NCI-H1436 (cell line): Measurements from ENCODE around the gene UROS.

Experiments
- DNase-seq: peaks from one replicate; lab custom pipeline; 2025; lab: John Stamatoyannopoulos, UW

The UROS gene

GRCh38 chr10:125836746-125837145, 13.7 kb upstream of the UROS start:
- no peak for DNase-seq

GRCh38 chr10:125828311-125828710, 5.3 kb upstream of the UROS start:
- DNase-seq = no peak

- DNase-seq = no peak
Measured at GRCh38 chr10:125827133-125827532, 4.1 kb upstream of the UROS start.

DNA sequence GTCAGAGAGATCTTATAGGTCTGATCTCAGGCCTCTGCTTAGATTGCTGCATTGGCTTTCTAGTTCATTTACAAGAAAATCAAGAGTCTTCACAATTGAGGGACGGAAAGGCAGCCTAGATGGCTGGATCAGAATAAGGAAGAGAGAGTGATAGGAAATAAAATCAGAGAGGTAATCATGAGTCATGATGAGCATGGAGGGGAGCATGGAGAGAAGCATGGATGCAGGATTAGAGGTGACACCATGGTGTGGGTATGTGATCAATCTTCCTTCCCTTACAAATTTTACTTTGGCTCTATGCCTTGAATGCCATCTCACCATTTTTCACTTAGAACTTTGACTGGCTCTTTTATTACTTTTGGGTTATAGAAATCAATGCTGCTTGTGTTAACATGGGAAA, 1.7 kb upstream of the UROS start:
- DNase-seq = no peak

DNA sequence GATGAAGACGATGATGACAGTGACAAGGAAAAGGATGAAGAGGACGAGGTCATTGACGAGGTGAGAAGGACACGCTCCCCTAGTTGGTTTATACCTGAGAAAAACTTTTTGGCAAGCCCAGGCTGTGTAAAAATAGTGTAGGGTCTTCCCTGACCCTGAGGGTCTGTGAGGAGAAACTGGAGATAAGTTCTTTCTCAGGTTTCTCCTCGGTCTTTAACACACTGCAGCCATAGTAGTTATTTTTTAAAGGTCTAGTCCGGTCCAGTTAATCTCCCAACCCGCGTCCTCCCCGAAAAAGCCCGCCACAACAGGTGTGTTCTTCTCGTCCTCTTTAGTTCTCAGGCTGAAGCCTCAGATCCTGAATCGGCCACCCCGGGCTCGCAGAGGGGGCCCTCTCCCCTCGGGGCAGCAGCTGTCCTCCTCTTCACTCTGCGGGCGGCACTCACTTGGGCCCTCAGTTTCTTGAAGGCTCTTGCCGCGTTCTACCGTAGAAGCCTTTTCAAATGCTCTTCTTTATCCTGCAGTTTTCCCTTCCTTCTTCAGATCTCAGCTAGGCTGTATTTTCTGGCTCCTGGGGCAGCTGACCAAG, 699 bp upstream of the UROS start:
- no peak for DNase-seq

GRCh38 chr10:125820701-125821100, 2.4 kb downstream of the UROS start:
- no peak for DNase-seq

GRCh38 chr10:125817337-125817946, 5.6 kb downstream of the UROS start:
- no peak for DNase-seq

- no peak for DNase-seq
Measured at GRCh38 chr10:125816548-125816947, 6.5 kb downstream of the UROS start.

- no peak for DNase-seq
Measured at GRCh38 chr10:125815764-125816163, 7.3 kb downstream of the UROS start.

- no peak for DNase-seq
Measured at GRCh38 chr10:125812128-125812750, 10.8 kb downstream of the UROS start.

GRCh38 chr10:125811251-125811650, 11.8 kb downstream of the UROS start:
- DNase-seq = no peak

DNA sequence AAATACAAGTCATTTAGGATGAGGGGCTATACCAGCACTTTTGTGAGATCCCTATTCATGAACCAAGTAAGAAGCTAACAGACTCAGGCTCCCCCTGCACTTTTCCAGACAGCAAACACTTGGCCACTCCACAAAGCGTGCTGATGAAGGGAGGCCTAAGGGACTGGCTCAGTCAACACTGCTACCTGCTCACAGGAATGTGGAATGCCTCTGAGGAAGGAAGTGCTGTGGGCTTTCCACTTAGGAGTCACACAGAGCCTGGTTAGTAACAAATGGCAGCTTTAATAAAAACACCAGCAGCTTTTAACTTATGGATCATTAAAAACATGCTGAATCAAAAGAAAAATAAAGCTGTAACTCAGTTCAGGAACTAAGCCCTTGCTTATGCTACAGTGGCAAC, 15.0 kb downstream of the UROS start:
- no peak for DNase-seq

GRCh38 chr10:125802739-125803138, 20.3 kb downstream of the UROS start:
- no peak for DNase-seq

DNA sequence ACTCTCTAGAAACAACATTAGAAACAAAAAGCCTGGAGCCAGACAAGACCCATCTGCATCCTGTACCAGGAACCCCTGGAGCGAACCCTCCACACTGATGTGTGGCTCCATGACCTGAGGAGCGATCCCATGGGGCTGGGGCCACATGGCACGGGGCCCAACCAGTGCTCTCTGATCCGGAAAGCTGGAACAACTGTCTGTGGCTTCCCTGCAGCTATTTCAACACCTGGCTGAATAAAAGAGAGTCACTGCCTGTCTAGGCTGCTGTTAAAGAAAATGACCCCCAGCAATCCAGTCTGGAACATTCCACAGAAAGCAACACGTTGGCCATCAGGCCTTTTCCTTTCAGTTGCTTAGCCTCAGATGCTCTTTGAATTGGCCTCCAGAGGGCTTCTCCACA, 20.9 kb downstream of the UROS start:
- no peak for DNase-seq

- DNase-seq = no peak
Measured at GRCh38 chr10:125801574-125801973, 21.5 kb downstream of the UROS start.

GRCh38 chr10:125799451-125800182, 23.4 kb downstream of the UROS start:
- no peak for DNase-seq

DNA sequence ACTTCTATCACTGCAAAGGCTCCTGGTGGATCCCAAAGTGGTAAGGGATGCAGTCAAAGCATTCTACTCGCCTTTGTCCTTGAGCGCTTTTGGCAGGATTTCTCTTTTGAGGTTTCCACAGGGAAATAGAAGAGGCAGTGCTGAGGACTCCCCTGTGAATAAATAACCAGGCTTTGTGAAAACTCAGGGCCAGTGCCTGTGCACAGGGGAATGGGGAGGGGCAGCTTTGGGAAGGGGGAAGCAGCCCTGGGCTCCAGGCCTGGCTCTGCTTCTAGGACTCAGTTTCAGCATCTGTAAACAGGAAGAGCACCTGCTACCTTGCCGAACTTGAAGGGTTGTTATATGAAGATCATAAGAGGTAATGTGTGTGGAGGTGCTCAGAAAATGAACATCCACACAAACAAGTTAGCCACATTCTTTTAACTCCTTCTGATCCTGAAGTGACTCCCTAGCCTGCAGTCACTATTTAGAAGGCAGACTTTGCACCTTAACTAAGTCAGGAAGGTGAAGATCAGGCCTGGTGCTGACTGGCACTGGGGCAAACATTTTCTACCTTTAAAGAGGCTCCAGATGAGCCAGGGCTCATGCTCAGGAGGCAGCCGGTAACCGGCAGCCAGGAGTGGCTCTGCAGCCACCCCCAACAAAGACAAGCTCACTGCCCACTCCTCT, 24.9 kb downstream of the UROS start:
- no peak for DNase-seq

DNA sequence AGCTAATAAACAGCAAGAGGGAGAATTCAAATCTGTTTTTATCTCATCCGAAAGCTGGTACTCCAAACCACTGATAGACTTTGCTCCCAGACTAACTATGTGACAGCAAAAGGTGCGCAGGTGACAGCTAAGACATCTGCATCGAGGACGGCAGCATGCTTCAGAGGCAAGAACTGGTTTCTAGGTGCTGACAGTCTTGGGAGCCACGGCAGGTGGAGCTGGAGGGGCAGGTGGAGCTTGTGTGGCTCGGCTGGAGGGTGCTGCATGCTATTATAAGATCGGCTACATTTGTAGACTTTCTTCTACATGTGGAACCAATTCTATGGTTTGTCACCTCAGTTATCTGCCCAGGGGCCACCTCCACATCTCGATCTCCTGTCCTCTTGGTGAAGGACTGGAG, 25.6 kb downstream of the UROS start:
- no peak for DNase-seq

GRCh38 chr10:125795637-125796190, 27.3 kb downstream of the UROS start:
- DNase-seq = no peak

DNA sequence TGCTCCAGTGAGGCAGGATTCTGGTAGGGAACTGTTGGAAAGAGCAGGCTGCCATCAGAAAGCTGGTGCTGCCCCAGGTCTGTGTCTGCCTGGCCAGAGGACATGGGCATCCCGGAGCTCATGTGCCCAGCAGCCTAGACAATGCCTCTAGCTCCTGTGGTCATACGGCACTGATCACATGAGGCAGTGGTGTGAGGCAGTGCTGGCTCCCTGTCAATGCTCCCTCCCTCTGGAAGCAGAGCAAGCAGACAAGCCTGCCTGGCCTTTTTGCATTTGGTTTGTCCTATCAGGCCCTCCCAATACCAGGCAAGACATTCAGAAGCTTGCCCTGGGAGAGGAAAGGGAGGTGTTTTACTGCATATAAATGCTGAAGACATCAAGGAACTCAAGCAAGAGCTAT, 27.9 kb downstream of the UROS start:
- DNase-seq = no peak

GRCh38 chr10:125792342-125793300, 30.4 kb downstream of the UROS start:
- DNase-seq = no peak
